ENCODE measurements around the gene ENTR1.

- TF ChIP-seq CTCF (IDR thresholded peaks at IDR 0.05) (no peak), POLR2A (IDR thresholded peaks at IDR 0.05) (no peak)
These were observed 28.4 kb upstream of the ENTR1 start for GRCh38 chr9:136438548-136439480.

Data from vagina (tissue), 2 donors.